NK-92 (cell line): ENCODE results near the gene SFPQ.
"Not testable (repeated sequence)": the region's sequence is repeated elsewhere in the genome, so short reads cannot be mapped to it uniquely, and the experiment has no call there.

Source experiments
- DNase-seq: peaks from one replicate; lab custom pipeline; 2025; ENCODE audit not compliant: unreplicated experiment; lab: John Stamatoyannopoulos, UW

SFPQ gene

DNA sequence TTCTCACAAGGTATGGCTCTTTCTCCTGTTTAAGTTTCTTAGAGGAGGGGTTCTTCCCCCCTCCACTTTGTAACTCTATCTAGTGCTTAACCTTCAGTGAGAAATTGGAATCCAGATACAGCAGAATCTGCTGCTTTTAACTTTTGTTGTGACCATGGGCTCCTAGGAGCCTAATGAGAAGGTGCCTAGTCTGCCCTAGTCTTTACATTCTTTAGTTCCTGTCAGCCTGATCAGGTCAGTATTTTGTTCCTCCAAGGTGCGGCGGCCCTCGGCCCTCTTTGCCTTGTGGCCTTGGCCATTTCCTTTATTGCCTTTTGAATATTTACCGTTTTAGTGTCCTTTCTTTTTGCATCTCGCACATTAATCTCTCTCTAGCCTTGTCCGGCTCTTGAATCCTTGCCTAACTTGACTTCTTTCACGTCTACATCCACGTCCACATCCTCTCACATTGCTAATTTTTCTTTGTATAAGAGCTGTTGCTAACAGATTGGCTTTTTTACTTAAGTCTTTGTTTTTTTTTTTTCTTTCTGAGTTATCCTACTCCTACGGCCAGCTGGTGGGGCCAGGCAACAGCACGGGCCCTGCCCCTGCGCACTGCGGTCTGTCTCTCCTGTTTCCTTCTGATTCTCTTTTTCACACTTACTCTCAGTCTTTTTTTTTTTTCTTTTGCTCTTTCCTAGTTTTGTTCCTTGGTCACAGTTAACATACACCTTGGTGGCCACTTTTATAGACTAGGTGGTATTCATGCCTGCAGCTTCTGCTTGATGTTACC lies 49.0 kb downstream of the SFPQ start:
- no peak for DNase-seq

DNA sequence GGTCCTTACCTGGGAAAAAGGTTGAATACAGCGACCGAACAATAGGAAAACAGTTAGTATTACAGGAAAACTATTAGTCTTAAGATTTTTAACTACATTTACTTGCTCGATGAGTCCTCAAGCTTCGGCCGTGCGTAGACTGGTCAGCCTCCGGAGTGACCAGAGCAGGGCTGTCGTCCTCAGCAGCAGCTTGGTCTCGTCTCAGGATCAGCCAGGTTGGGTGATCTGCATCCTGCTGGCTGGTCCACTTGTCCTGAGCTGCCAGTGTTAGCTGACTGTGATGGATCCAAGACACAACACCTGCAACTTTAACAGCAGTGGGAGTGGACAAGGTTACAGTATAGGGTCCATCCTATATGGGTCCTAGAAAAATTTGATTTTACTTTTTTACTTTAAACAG lies 50.2 kb downstream of the SFPQ start:
- DNase-seq, result not testable (repeated sequence)

DNA sequence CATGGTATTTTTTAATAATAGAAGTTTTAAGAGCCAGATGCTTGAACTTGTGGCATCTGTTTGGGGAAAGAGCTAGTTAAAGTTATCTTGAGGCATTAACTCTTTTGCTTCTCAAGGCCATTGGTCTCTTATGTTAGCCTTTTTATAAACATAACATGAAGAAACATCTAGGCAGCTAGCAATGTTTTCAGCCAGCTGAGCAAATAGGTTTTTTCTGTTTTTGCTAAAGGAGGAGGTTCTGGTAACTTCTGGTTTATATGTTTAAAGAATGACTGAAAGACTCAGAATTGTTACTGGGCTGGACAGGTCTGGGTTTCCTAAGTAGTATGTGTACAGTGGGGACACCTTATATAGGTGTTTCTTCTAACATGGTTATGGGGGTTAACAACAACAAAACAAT lies 50.7 kb downstream of the SFPQ start:
- DNase-seq, result not testable (repeated sequence)

DNA sequence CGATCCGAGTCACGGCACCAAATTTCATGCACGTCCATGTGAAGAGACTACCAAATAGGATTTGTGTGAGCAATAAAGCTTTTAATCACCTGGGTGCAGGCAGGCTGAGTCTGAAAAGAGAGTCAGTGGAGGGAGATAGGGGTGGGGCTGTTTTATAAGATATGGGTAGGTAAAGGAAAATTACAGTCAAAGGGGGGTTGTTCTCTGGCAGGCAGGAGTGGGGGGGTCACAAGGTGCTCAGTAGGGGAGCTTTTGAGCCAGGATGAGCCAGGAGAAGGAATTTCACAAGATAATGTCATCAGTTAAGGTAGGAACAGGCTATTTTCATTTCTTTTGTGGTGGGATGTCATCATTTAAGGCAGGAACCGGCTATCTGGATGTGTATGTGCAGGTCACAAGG lies 55.4 kb downstream of the SFPQ start:
- not testable (repeated sequence) for DNase-seq

DNA sequence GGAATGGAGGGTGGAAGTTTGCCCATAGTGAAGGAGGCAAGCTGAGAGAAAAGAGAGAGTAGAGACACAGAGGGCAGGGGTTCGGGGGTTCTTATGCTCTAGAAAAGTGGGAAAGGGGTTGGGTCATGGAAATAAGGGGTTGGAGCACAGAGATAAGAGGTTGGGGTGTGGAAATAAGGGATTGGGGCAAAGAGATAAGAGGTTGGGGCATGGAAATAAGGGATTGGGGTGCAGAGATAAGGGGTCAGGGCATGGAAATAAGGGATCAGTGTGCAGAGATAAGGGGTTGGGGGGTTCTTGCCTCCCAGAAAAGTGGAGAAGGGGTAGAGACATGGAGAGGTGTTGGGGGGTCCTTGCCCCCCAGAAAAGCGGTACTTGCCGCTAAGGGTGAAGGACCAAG lies 56.2 kb downstream of the SFPQ start:
- no peak for DNase-seq
